ENCODE measurements around the gene RRP1B. TPM values are rescaled to one million over a fixed set of nuclear protein-coding genes. Genes with fewer than 3 reads are reported as not detected.

RRP1B gene
- total RNA-seq, 1 donor from 2014 or later, result 10.6 TPM

DNA sequence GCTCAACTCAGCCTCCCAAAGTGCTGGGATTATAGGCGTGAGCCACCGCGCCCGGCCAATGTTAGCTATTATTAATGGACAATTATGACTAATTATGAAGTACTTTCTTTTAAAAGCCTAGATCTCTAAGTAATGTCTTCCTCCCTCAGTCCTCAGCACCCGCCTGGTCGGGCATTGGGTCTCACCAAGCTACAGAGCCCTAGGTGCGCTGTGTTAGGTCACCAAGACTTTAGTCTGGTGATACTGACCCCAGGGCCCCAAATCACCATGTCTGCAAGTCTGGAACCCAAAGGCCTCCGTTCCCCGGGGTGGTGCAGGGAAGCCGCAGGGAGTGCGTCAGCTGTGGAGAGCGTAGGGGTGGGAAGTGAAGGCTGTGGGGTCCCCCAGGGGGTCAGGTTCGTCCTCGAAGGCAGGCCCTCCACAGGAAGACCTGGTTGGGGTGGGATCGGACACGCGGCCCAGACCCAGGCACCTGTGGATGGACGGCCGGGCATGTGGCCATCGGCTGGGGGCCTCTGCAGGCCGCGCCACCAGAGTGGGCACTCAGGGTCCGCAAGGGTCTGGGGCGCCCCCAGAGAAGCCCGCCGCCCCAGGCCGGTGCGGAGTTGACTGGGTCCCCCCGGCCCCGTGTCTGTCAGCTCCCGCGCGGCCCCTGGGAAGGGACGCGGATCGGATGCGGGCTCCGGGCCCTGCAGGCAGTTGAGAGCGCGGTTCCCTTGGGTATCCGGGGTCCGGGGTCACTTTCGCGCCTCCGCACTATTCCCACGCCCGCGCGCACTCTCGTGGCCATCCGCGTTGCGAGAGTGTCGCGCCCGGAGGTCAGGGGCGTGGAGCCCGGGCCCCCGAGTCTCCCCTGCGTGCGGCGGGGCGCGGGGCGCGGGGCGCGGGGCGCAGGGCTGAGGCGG is 58.9 kb downstream of the RRP1B start:
- Histone ChIP-seq H3K9me3 (no peaks in the 10 kb centered on the region), H3K36me3 (no peaks in the 10 kb centered on the region), H3K27ac (peak overlapping the region; percentile 84 to 92), H3K27me3 (no peaks in the 10 kb centered on the region), H3K4me1 (peaks cover 16 to 27% of the 10 kb centered on the region in 2 donors), H3K4me3 (peak overlapping the region; percentile 81 to 100)
- TF ChIP-seq, protein P1, sequence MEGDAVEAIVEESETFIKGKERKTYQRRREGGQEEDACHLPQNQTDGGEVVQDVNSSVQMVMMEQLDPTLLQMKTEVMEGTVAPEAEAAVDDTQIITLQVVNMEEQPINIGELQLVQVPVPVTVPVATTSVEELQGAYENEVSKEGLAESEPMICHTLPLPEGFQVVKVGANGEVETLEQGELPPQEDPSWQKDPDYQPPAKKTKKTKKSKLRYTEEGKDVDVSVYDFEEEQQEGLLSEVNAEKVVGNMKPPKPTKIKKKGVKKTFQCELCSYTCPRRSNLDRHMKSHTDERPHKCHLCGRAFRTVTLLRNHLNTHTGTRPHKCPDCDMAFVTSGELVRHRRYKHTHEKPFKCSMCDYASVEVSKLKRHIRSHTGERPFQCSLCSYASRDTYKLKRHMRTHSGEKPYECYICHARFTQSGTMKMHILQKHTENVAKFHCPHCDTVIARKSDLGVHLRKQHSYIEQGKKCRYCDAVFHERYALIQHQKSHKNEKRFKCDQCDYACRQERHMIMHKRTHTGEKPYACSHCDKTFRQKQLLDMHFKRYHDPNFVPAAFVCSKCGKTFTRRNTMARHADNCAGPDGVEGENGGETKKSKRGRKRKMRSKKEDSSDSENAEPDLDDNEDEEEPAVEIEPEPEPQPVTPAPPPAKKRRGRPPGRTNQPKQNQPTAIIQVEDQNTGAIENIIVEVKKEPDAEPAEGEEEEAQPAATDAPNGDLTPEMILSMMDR (IDR thresholded peaks at IDR 0.05), result peak in 1 of 3 experiments; percentile 8
- no peak for DNase-seq (ENCODE audit: low spot score in 2 of 2)
- intact Hi-C loops (cut with DNase I), result loop anchor here (1.0 kb wide), 1 partner anchor 15 kb away; no protein-coding TSS in a partner anchor

DNA sequence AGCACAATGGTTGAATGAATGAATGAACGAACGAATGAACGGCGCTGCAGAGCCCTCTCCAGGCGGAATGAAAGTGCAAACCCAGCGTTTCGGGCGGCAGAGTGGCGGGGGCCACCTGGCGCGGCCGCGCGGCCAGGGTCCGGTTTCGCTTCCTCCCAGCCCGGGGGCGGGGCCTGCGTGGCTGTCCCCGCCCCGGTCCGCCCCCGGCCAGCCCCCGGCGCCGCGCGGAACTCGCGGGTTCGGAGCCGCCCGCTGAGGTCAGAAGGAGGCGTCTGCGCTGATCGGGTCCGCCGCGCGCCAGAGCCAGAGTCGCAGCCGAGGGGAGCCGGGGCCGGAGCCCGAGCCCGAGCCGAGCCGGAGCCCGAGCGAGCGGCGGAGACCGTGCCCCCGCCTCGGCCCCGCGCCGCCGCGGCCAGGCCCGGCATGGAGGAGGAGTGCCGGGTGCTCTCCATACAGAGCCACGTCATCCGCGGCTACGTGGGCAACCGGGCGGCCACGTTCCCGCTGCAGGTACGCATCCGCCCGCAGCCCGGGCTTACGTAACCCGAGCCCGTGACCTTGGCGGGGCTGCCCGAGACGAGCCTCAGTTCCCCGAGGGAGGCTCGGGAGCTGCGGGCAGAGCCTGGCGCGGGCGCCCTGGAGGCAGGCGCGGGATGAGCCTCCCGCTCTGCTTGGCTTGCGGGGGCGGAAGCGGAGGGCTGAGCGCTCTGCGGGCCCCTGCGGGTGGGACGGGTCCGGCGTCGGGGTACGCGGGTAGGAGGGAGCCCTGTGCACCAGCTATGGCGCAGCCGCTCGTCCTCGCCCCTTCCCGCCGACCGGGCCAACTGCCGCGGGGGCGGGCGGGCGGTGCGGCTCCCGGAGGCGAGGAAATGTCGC is 59.8 kb downstream of the RRP1B start, which contains the start of gene PDXK:
Gene PDXK (plus strand): TSS at position 258 of the 876 bp plus-strand sequence. CDS start 166 bp downstream, at position 424.
- Histone ChIP-seq H3K27ac (peak within 1 kb of the TSS; percentile 84 to 92), H3K36me3 (peaks cover 0 to 7% of the 10 kb centered on the region in 2 donors)
- intact Hi-C loops (cut with DNase I), result loop anchor here (1.0 kb wide), 1 partner anchor 16 kb away; no protein-coding TSS in a partner anchor

DNA sequence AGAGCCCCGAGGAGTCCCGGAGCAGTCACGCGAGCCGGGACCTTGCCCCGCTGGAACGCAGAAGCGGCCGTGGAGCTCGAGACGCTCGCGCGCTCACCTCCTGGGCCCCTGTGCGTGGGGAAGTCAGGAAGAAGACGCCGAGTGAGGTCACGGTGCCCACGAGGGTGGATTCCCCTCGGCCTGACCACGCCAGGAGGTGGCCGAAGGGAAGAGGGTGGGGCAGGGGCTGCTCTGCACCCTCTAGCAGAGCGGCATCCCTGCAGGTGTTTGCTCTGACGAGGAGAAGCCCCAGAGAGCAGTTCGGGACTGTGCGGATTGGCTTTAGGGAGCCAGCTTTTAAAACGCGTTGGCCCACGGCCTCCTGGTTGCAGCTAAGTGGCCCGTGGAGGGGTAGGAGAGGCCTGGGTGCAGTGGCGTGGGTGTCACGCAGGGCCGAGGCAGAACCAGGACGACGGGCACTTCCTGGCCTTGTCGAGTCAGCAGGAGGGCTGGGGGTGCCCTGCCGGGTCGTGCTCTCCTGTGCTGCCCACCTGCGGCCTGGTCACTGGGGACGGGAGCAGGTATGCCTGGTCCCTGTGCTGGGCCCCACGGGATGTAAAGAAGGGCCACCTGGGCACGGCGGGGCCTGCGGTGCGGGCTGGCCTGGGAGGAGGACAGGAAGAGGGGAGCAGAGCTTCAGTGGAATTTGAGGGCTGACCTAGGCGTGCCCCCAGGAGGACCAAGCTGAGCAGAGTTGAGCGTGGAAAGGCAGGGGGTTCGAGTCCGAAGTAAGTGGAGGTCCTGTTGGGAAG is 60.6 kb downstream of the RRP1B start:
- no peak for DNase-seq (ENCODE audit: low spot score in 2 of 2)
- intact Hi-C loops (cut with DNase I), result loop anchor here (10.0 kb wide), 2 partner anchors 145 to 1955 kb away; partner anchors contain the start of genes AGPAT3 and RIPK4
- peaks cover 16 to 29% of the 10 kb centered on the region in 2 donors for H3K4me1 ChIP-seq
- peak overlapping the region; percentile 84 to 92 for H3K27ac ChIP-seq
- no peaks in the 10 kb centered on the region for H3K9me3 ChIP-seq
- TF ChIP-seq, protein P1 (IDR thresholded peaks at IDR 0.05), result no peak
- no peaks in the 10 kb centered on the region for H3K27me3 ChIP-seq
- peaks cover 0 to 10% of the 10 kb centered on the region in 2 donors for H3K36me3 ChIP-seq
- peak overlapping the region; percentile 81 to 100 for H3K4me3 ChIP-seq

More for the DNA sequence above, 59.8 kb downstream of the RRP1B start, which contains the start of gene PDXK:
- no peaks in the 10 kb centered on the region for H3K9me3 ChIP-seq
- H3K4me3 ChIP-seq, result peak within 1 kb of the TSS; percentile 81 to 100
- DNase-seq (ENCODE audit: low spot score in 2 of 2), result peak in 1 of 2 donors; percentile 92
- TF ChIP-seq, protein P1 (IDR thresholded peaks at IDR 0.05), result peak in 1 of 3 experiments; percentile 1
- no peaks in the 10 kb centered on the region for H3K27me3 ChIP-seq
- H3K4me1 ChIP-seq, result peaks cover 16 to 27% of the 10 kb centered on the region in 2 donors

DNA sequence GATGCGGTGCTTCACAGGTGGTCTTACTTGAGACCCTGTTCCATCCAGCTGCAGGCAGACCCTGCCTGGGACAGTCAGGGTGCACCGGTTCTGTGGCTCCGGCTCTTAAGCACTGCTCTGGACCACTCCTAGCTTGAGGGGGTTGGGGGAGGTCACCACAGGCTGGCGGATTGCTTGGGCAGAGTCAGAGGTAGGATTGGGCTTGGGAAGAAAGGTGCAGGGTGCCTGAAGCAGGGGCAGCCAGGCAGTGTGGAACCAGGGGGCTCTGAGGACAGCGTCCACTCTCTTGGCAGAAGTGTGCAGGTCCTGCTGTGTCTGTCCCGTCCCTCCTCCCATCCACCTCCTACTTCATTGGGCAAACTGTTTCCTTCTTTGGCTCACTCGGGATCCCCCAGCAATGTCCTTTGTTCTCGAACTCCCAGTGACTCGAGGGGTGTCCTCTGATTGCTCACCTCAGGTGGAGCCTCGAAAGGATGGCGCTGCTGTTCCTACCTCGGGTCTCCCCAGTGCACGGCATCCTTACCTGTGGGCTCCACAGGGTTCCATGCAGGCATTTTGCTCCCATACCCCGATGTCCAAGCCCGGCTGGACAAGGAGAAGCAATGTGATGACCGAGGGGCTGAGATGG is 61.3 kb downstream of the RRP1B start:
- H3K27me3 ChIP-seq, result no peaks in the 10 kb centered on the region
- no peaks in the 10 kb centered on the region for H3K9me3 ChIP-seq
- peaks cover 16 to 35% of the 10 kb centered on the region in 2 donors for H3K4me1 ChIP-seq
- TF ChIP-seq, protein P1 (IDR thresholded peaks at IDR 0.05), result no peak
- peak overlapping the region; percentile 81 to 100 for H3K4me3 ChIP-seq
- H3K36me3 ChIP-seq, result peaks cover 0 to 10% of the 10 kb centered on the region in 2 donors
- no peak for DNase-seq (ENCODE audit: low spot score in 2 of 2)
- intact Hi-C loops (cut with DNase I), result loop anchor here (10.0 kb wide), 2 partner anchors 144 to 1956 kb away; partner anchors contain the start of genes AGPAT3 and RIPK4
- no peak overlapping the region for H3K27ac ChIP-seq

All from ascending aorta (tissue), 2 donors.